ENCODE results near the gene EGFR. TPM values are rescaled to one million over a fixed set of nuclear protein-coding genes. Genes with fewer than 3 reads are reported as not detected.
A peak's percentile ranks its signal among the peaks of the same experiment; 100 is the strongest.

Gene EGFR
- total and polyA plus RNA-seq, 12 donors, result 7.0 to 111 (median 71.6) TPM

- intact Hi-C loops (cut with DNase I), result no loop called here
- no peak for TF ChIP-seq POLR2A (IDR thresholded peaks at IDR 0.05)
- TF ChIP-seq CTCF (IDR thresholded peaks at IDR 0.05), result no peak
These were observed 228.6 kb downstream of the EGFR start for GRCh38 chr7:55247428-55247827.

GRCh38 chr7:55248526-55248925 is 229.7 kb downstream of the EGFR start:
- Histone ChIP-seq H3K4me3 (no peak overlapping the region), H3K27ac (no peak overlapping the region), H3K27me3 (no peaks in the 10 kb centered on the region), H3K36me3 (replicated peaks in 1 of 2) (no peaks in the 10 kb centered on the region), H3K9me3 (replicated peaks in 1 of 3) (no peaks in the 10 kb centered on the region), H3K4me1 (replicated peaks in 1 of 2) (peaks cover 8 to 12% of the 10 kb centered on the region in 2 donors)
- no peak for DNase-seq
- TF ChIP-seq POLR2A (IDR thresholded peaks at IDR 0.05) (no peak), CTCF (IDR thresholded peaks at IDR 0.05) (no peak)
- intact Hi-C loops (cut with DNase I), result no loop called here
- WGBS, 4 donors, result 92 to 96% (median 94%) methylated on average over 10 of the region's 10 CpGs

More at GRCh38 chr7:55247428-55247827, 228.6 kb downstream of the EGFR start:
- DNase-seq, result peak in 4 of 7 donors; percentile 31 to 51 (median 50)
- WGBS, 4 donors, result 41 to 58% (median 54%) methylated on average over 1 of the region's 1 CpG
- no peaks in the 10 kb centered on the region for H3K36me3 ChIP-seq (replicated peaks in 1 of 2)
- H3K27ac ChIP-seq, result peak overlapping the region in 2 of 5 donors; percentile 28 to 54
- no peaks in the 10 kb centered on the region for H3K9me3 ChIP-seq (replicated peaks in 1 of 3)
- no peaks in the 10 kb centered on the region for H3K27me3 ChIP-seq
- H3K4me1 ChIP-seq (replicated peaks in 1 of 2), result peaks cover 8 to 12% of the 10 kb centered on the region in 2 donors
- H3K4me3 ChIP-seq, result no peak overlapping the region

GRCh38 chr7:55249332-55249731 is 230.5 kb downstream of the EGFR start:
- Histone ChIP-seq H3K4me3 (no peak overlapping the region), H3K27me3 (no peaks in the 10 kb centered on the region), H3K4me1 (replicated peaks in 1 of 2) (peaks cover 8 to 14% of the 10 kb centered on the region in 2 donors), H3K27ac (no peak overlapping the region), H3K9me3 (replicated peaks in 1 of 3) (no peaks in the 10 kb centered on the region), H3K36me3 (replicated peaks in 1 of 2) (no peaks in the 10 kb centered on the region)
- no peak for DNase-seq
- WGBS, 4 donors, result 86 to 90% (median 88%) methylated on average over 8 of the region's 8 CpGs
- intact Hi-C loops (cut with DNase I), result no loop called here
- no peak for TF ChIP-seq CTCF (IDR thresholded peaks at IDR 0.05)
- no peak for TF ChIP-seq POLR2A (IDR thresholded peaks at IDR 0.05)

GRCh38 chr7:55250313-55250712 is 231.5 kb downstream of the EGFR start:
- DNase-seq, result peak in 5 of 7 donors; percentile 35 to 61 (median 50)
- no peak overlapping the region for H3K27ac ChIP-seq
- H3K36me3 ChIP-seq (replicated peaks in 1 of 2), result no peaks in the 10 kb centered on the region
- no peaks in the 10 kb centered on the region for H3K9me3 ChIP-seq (replicated peaks in 1 of 3)
- 23 to 41% (median 35%) methylated on average over 7 of the region's 7 CpGs for WGBS, 4 donors
- no peak for TF ChIP-seq POLR2A (IDR thresholded peaks at IDR 0.05)
- TF ChIP-seq CTCF (IDR thresholded peaks at IDR 0.05), result peak; percentile 37 to 51 (median 44)
- no peak overlapping the region for H3K4me3 ChIP-seq
- H3K4me1 ChIP-seq (replicated peaks in 1 of 2), result peaks cover 8 to 18% of the 10 kb centered on the region in 2 donors
- intact Hi-C loops (cut with DNase I), result no loop called here
- H3K27me3 ChIP-seq, result no peaks in the 10 kb centered on the region

Data from adrenal gland (tissue), 12 donors.